ENCODE data around the gene AP2A1.

GRCh38 chr19:49806620-49806959 lies 39.8 kb downstream of the AP2A1 start:
- TF ChIP-seq, protein P1, sequence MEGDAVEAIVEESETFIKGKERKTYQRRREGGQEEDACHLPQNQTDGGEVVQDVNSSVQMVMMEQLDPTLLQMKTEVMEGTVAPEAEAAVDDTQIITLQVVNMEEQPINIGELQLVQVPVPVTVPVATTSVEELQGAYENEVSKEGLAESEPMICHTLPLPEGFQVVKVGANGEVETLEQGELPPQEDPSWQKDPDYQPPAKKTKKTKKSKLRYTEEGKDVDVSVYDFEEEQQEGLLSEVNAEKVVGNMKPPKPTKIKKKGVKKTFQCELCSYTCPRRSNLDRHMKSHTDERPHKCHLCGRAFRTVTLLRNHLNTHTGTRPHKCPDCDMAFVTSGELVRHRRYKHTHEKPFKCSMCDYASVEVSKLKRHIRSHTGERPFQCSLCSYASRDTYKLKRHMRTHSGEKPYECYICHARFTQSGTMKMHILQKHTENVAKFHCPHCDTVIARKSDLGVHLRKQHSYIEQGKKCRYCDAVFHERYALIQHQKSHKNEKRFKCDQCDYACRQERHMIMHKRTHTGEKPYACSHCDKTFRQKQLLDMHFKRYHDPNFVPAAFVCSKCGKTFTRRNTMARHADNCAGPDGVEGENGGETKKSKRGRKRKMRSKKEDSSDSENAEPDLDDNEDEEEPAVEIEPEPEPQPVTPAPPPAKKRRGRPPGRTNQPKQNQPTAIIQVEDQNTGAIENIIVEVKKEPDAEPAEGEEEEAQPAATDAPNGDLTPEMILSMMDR (IDR thresholded peaks at IDR 0.05; ENCODE audit: poor library complexity, severe bottlenecking), result no peak
- TF ChIP-seq POLR2AphosphoS5 (IDR thresholded peaks at IDR 0.05) (no peak), RAD21 (conservative IDR thresholded peaks at IDR 0.05) (no peak), EZH2 (IDR thresholded peaks at IDR 0.05; ENCODE audit: borderline replicate concordance, insufficient read depth, low read length, poor library complexity, severe bottlenecking) (no peak), SMC3 (conservative IDR thresholded peaks at IDR 0.05; ENCODE audit: poor library complexity) (no peak), EP300 (conservative IDR thresholded peaks at IDR 0.05; ENCODE audit: poor library complexity, severe bottlenecking) (no peak)
- TF ChIP-seq, protein P2, sequence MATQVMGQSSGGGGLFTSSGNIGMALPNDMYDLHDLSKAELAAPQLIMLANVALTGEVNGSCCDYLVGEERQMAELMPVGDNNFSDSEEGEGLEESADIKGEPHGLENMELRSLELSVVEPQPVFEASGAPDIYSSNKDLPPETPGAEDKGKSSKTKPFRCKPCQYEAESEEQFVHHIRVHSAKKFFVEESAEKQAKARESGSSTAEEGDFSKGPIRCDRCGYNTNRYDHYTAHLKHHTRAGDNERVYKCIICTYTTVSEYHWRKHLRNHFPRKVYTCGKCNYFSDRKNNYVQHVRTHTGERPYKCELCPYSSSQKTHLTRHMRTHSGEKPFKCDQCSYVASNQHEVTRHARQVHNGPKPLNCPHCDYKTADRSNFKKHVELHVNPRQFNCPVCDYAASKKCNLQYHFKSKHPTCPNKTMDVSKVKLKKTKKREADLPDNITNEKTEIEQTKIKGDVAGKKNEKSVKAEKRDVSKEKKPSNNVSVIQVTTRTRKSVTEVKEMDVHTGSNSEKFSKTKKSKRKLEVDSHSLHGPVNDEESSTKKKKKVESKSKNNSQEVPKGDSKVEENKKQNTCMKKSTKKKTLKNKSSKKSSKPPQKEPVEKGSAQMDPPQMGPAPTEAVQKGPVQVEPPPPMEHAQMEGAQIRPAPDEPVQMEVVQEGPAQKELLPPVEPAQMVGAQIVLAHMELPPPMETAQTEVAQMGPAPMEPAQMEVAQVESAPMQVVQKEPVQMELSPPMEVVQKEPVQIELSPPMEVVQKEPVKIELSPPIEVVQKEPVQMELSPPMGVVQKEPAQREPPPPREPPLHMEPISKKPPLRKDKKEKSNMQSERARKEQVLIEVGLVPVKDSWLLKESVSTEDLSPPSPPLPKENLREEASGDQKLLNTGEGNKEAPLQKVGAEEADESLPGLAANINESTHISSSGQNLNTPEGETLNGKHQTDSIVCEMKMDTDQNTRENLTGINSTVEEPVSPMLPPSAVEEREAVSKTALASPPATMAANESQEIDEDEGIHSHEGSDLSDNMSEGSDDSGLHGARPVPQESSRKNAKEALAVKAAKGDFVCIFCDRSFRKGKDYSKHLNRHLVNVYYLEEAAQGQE (IDR thresholded peaks at IDR 0.05; ENCODE audit: borderline replicate concordance), result no peak

All from neural cell (in vitro differentiated cells).